ENCODE data around the gene FTCDNL1.

GRCh38 chr2:199818026-199818425 lies 33.0 kb downstream of the FTCDNL1 start:
- TF ChIP-seq POLR2A (IDR thresholded peaks at IDR 0.05; ENCODE audit: low read depth, low read length), result no peak
- TF ChIP-seq TAF1 (IDR thresholded peaks at IDR 0.05; ENCODE audit: low read depth, low read length), result no peak
- no peak for TF ChIP-seq POLR2AphosphoS5 (IDR thresholded peaks at IDR 0.05; ENCODE audit: low read depth, low read length)
- TF ChIP-seq SPI1 (IDR thresholded peaks at IDR 0.05; ENCODE audit: low read depth, low read length), result no peak
- no peak for TF ChIP-seq POU2F2 (IDR thresholded peaks at IDR 0.05; ENCODE audit: low read depth, low read length)
